ENCODE measurements around the gene NAA30. TPM values are rescaled to one million over a fixed set of nuclear protein-coding genes. Genes with fewer than 3 reads are reported as not detected.

The NAA30 gene
- total and polyA plus RNA-seq, 12 donors, result 1.9 to 22.0 (median 15.3) TPM

DNA sequence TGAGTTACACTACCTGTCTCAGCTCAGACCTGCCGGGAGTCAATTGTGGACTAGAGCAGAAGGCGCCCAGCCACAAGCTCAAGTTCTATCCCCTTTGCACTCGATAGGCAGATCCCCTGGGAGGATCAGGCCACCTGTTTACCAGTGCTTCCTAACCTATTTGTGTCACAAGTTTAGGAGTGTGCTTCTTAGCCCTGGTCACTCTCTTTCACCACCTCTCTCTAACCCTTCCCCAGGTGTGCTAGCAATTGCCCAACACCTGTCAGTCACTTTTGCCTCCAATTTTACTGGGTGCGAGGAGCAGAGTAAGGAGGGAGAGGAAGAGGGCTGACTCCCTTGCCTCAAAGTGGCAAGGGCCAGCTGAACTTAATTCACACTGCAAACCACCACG lies 745 bp upstream of the NAA30 start:
- Histone ChIP-seq H3K36me3 (replicated peaks in 1 of 2) (no peaks in the 10 kb centered on the region), H3K4me1 (replicated peaks in 1 of 2) (peaks cover 18 to 38% of the 10 kb centered on the region in 2 donors), H3K27ac (peak overlapping the region in 4 of 5 donors; percentile 67 to 91 (median 88)), H3K9me3 (replicated peaks in 1 of 3) (no peaks in the 10 kb centered on the region), H3K4me3 (peak overlapping the region; percentile 59 to 88 (median 82)), H3K27me3 (no peaks in the 10 kb centered on the region)
- no peak for TF ChIP-seq POLR2A (IDR thresholded peaks at IDR 0.05)
- TF ChIP-seq, protein P1, sequence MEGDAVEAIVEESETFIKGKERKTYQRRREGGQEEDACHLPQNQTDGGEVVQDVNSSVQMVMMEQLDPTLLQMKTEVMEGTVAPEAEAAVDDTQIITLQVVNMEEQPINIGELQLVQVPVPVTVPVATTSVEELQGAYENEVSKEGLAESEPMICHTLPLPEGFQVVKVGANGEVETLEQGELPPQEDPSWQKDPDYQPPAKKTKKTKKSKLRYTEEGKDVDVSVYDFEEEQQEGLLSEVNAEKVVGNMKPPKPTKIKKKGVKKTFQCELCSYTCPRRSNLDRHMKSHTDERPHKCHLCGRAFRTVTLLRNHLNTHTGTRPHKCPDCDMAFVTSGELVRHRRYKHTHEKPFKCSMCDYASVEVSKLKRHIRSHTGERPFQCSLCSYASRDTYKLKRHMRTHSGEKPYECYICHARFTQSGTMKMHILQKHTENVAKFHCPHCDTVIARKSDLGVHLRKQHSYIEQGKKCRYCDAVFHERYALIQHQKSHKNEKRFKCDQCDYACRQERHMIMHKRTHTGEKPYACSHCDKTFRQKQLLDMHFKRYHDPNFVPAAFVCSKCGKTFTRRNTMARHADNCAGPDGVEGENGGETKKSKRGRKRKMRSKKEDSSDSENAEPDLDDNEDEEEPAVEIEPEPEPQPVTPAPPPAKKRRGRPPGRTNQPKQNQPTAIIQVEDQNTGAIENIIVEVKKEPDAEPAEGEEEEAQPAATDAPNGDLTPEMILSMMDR (IDR thresholded peaks at IDR 0.05), result no peak
- intact Hi-C loops (cut with DNase I), result no loop called here
- WGBS, 4 donors, result 40 to 46% (median 44%) methylated on average over 5 of the region's 5 CpGs
- peak in 3 of 7 donors; percentile 4 to 19 (median 11) for DNase-seq

DNA sequence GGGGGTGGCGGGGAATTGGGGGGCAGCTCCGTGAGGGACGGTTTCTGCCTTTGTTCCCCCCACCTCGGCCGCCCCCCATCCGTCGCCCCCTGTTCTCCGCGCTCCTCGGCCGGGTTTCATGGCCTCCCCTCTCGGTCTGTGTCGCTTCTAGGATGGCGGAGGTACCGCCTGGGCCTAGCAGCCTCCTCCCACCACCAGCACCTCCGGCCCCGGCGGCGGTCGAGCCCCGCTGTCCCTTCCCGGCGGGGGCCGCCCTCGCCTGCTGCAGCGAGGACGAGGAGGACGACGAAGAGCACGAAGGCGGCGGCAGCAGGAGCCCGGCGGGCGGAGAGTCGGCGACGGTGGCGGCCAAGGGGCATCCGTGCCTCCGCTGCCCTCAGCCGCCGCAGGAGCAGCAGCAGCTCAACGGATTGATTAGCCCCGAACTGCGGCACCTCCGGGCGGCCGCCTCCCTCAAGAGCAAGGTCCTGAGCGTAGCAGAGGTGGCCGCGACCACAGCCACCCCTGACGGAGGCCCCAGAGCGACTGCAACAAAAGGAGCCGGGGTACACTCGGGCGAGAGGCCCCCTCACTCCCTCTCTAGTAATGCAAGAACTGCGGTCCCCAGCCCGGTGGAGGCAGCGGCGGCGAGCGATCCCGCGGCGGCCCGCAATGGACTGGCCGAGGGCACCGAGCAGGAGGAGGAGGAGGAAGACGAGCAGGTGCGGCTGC lies 575 bp downstream of the NAA30 start:
- no peaks in the 10 kb centered on the region for H3K36me3 ChIP-seq (replicated peaks in 1 of 2)
- H3K4me1 ChIP-seq (replicated peaks in 1 of 2), result peaks cover 18 to 47% of the 10 kb centered on the region in 2 donors
- no peaks in the 10 kb centered on the region for H3K9me3 ChIP-seq (replicated peaks in 1 of 3)
- peak overlapping the region; percentile 51 to 91 (median 87) for H3K27ac ChIP-seq
- no peaks in the 10 kb centered on the region for H3K27me3 ChIP-seq
- TF ChIP-seq, protein P1 (IDR thresholded peaks at IDR 0.05), result no peak
- TF ChIP-seq POLR2A (IDR thresholded peaks at IDR 0.05), result no peak
- peak in 6 of 7 donors; percentile 42 to 57 (median 48) for DNase-seq
- 0 to 5% (median 0%) methylated on average over 8 to 71 of the region's 71 CpGs; no CpG with 5 or more reads in 1 of the 4 donors for WGBS, 4 donors
- peak overlapping the region; percentile 59 to 88 (median 82) for H3K4me3 ChIP-seq
- intact Hi-C loops (cut with DNase I), result no loop called here

DNA sequence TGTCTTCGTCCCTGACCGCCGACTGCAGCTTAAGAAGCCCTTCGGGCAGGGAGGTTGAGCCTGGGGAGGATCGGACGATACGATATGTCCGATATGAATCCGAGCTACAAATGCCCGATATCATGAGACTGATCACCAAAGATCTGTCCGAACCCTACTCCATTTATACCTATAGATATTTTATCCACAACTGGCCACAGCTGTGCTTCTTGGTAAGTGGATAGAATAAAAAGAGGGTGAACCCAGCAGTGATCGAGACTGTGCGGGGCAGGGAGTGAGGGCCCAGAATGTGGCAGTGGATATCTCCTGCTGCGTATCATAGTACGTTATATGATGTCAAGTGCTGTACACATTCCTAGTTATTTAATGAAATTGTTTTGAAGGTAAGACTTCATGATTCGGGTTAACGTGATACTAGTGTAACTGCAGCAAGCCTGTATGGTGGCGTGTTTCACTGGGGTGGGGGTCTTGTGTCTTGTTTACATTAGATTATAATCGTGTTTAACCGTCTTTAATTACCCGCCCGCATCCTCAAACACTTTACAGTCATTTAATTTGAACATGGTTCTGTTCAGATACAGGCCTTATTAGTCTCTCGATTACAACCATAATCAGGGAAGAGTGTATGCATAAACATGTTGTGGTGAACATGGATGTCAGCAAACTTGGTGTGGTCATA lies 1.3 kb downstream of the NAA30 start:
- Histone ChIP-seq H3K27me3 (no peaks in the 10 kb centered on the region), H3K27ac (peak overlapping the region in 4 of 5 donors; percentile 67 to 91 (median 88)), H3K4me1 (replicated peaks in 1 of 2) (peaks cover 18 to 47% of the 10 kb centered on the region in 2 donors), H3K9me3 (replicated peaks in 1 of 3) (no peaks in the 10 kb centered on the region), H3K36me3 (replicated peaks in 1 of 2) (no peaks in the 10 kb centered on the region), H3K4me3 (peak overlapping the region in 3 of 4 donors; percentile 59 to 88 (median 87))
- intact Hi-C loops (cut with DNase I), result no loop called here
- DNase-seq, result peak in 1 of 7 donors; percentile 21
- WGBS, 4 donors, result 15 to 25% (median 19%) methylated on average over 19 to 23 of the region's 23 CpGs
- TF ChIP-seq, protein P1 (IDR thresholded peaks at IDR 0.05), result no peak
- TF ChIP-seq POLR2A (IDR thresholded peaks at IDR 0.05), result no peak

DNA sequence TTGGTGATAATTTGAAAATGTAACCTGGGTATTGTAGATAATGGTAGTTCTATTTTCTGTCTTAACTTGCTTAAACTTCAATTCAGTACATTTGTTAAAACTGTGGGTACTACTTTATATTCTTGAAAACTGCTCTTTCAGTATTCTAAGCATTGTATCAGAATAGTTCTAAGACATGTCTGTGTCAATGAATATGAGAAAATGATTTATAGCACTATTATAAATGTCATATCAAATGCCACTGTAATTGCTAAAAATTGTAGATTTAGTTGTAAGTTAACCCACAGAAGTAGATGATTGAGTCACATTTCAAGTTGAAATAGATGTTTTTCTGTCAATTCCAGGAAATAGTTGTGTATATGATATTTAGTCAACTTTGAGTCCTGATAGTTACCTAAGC lies 2.4 kb downstream of the NAA30 start:
- no peak for DNase-seq
- intact Hi-C loops (cut with DNase I), result no loop called here
- no peaks in the 10 kb centered on the region for H3K9me3 ChIP-seq (replicated peaks in 1 of 3)
- H3K27ac ChIP-seq, result no peak overlapping the region
- H3K4me3 ChIP-seq, result peak overlapping the region in 1 of 4 donors; percentile 19
- H3K4me1 ChIP-seq (replicated peaks in 1 of 2), result peaks cover 18 to 47% of the 10 kb centered on the region in 2 donors
- TF ChIP-seq POLR2A (IDR thresholded peaks at IDR 0.05), result no peak
- TF ChIP-seq, protein P1 (IDR thresholded peaks at IDR 0.05), result no peak
- H3K36me3 ChIP-seq (replicated peaks in 1 of 2), result peaks cover 0 to 9% of the 10 kb centered on the region in 2 donors
- no peaks in the 10 kb centered on the region for H3K27me3 ChIP-seq

All from adrenal gland (tissue), 12 donors.